OCI-M2 (cell line): ENCODE measurements around the gene PPP4R3B.

ENCODE experiments used
- DNase-seq: peaks from one replicate; lab custom pipeline; 2025; ENCODE audit not compliant: unreplicated experiment; lab: John Stamatoyannopoulos, UW

PPP4R3B gene

GRCh38 chr2:55617175-55618024 lies at the start of gene PPP4R3B:
Gene PPP4R3B (minus strand): TSS chr2:55617622. CDS start chr2:55617285, 337 bp downstream.
- DNase-seq: peak; percentile 87

- DNase-seq: no peak
Observed at GRCh38 chr2:55653255-55653654, 35.8 kb upstream of the PPP4R3B start.

GRCh38 chr2:55649211-55649610 lies 31.8 kb upstream of the PPP4R3B start:
- DNase-seq: no peak

DNA sequence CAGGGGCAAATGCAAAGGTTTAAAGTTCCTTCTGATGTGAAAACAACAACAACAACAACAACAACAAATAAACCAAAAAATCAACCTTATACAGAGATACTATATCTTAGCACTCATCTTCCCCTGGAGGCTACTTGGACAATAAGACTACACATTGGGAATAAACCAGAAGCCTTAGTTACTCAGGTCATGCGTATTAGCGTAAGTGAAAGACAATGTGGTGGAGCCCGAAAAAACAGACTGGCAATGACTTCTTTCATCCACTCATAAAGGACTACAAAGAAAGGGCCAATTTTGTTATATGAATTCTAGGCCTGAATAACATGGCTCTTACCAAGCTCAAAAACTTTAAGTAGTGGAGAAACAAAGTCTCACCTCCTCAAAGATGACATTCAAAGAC lies 19.4 kb upstream of the PPP4R3B start:
- no peak for DNase-seq

DNA sequence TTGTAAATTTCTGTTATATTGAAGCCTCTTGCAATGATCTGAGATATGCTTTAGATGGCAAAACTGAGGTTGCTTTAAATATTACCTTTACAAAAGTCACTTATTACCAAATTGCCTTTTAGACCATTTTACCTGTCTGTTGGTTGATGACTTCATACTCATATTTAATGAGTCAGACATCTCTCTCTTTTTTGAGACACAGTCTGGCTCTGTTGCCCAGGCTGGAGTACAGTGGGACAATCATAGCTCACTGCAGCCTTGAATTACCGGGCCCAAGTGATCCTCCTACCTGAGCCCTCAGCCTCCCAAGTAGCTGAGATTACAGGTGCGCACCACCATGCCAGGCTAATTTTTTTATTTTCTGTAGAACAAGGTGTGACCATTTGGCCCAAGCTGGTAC lies 11.5 kb upstream of the PPP4R3B start:
- no peak for DNase-seq

- DNase-seq: no peak
Observed at GRCh38 chr2:55627915-55628314, 10.5 kb upstream of the PPP4R3B start.

DNA sequence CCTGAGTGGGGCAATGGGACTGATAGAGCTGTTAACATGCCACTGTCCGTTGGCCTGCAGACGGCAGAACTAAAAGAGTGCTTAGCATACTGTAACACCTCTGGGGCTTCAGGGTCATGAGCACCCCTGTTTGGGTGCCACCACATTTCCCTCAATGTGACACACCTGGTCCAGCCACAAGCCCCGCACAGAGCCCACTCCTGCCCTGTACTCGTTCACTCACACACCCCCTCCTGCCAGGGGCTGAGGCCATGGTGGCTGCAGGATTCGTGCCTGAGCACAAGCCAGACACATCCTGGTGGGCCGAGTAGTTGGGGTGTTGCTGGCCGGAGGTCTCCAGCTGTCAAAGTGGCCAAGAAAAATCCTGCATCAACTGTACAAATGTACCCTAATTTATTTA lies 4.4 kb upstream of the PPP4R3B start:
- DNase-seq: no peak

GRCh38 chr2:55620123-55620779 lies 2.8 kb upstream of the PPP4R3B start:
- no peak for DNase-seq

DNA sequence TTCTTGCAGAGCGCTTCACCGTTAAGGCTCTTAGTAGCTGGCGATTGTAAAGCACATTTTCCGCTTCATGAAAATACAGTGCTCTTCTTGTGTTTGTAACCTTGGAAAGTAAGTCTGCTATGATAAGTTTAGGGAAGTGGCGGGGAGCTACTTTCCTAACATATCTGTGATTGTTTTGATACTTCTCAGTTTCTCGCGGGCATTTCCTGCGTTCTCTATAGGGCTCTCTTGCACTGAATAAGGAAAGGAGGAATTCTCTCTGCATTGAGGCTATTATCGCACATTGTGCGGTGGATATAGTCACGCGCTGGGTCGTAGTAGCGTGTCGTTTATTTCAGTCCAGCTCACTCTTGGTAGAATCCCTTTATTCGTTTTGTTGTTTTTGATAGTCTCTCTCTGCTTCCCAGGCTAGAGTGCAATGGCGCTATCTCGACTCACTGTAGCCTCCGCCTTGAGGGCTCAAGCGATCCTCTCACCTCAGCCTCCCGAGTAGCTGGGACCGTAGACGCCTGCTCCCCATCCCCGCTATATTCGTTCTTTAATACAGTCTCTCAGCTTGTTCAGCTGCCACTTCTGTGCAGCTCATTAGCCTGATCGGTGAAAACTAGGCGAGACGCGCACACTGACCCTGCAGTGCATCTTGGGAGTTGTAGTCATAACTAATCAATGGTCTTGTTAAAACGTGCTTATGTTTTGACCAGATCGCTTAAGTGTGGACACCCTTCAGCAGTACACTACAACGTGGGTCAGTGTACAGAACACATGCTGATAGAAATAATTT lies 1.0 kb upstream of the PPP4R3B start:
- no peak for DNase-seq

- no peak for DNase-seq
Observed at GRCh38 chr2:55618025-55618274, 528 bp upstream of the PPP4R3B start.

GRCh38 chr2:55616551-55617174 lies 759 bp downstream of the PPP4R3B start:
- DNase-seq: no peak

DNA sequence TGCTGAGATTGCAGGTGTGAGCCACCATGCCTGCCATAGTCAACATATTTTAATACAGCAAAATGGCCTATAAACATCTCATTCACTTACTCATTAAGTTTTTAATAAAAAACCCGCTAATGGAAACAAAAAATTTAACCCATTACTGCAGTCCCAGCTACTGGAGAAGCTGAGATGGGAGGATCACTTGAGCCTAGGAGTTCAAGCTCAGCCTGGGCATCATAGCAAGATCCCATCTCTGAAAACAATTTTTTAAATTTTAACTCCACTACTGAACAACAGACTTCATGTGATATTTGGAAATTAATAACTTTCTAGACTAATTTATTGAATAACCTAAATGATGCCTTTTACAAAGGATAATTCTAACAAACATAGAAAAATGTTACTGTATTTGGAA lies 5.4 kb downstream of the PPP4R3B start:
- DNase-seq: no peak

DNA sequence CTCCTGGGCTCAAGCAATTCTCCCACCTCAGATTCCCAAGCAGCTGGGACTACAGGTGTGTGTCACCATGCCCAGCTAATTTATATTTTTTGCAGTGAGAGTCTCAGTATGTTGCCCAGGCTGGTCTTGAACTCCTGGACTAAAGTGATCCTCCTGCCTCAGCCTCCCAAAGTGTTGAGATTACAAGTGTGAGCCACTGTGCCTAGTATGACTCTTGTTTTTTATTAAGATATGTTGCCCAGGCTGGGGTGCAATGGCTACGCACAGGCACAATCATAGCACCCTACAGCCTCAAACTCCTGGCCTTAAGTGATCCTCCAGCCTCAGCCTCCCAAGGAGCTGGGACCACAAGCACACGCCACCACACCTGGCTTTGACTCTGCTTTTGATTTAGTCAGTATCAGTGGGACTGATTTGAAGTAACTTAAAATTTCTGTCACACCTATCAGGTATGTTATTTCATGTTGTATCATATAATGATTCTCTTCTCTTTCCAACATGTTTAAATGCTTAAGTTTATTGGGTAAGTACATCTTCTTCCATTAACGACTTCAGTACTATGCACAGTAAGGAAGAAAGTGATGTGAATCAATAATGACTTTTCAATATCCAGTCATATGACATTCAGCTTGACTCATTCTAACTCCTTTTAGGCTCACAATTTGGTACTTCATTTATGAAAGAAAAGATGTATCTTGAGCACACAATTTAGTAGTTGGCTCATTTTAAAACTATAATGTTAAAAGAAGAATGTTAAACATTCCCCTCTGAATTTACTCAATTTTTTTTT lies 6.3 kb downstream of the PPP4R3B start:
- no peak for DNase-seq

GRCh38 chr2:55609938-55610578 lies 7.4 kb downstream of the PPP4R3B start:
- DNase-seq: no peak

DNA sequence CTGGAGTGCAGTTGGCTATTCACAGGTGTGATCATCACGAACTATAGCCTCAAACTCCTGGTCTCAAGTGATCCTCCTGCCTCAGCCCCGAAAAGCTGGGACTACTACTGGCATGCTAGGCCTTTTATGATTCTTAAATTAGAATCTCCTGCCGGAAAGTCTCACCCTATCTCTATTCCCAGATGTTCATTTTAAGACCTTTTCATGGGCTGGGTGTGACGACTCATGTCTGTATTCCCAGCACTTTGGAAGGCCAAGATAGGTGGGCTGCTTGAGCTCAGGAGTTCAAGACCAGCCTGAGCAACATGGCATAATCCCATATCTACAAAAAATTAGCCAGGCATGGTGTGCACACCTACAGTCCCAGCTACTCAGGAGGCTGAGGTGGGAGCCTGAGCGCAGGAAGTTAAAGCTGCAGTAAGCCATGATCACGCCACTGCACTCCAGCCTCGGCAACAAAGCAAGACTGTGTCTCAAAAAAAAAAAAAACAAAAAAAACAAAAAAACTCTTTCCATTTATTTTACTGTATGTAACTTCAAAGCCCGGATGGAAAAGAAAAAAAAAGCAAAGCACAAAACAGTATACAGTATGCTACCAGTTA lies 8.1 kb downstream of the PPP4R3B start:
- DNase-seq: no peak

DNA sequence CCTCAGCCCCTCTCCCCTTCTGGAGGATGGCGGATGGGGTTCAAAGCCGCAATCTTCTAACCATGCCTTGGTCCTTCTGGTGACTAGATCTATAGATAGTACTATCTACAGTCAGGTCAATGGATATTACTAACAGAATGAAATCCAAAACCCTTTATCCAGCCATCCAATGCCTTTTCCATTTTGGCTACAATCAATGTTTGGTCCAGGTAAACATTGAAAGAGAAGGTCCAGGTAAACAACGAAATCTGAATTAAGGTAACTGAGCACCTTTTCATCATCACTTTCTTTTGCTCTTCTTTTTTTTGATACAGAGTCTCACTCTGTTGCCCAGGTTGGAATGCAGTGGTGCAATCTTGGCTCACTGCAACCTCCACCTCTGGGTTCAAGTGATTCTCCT lies 9.7 kb downstream of the PPP4R3B start:
- DNase-seq: no peak

DNA sequence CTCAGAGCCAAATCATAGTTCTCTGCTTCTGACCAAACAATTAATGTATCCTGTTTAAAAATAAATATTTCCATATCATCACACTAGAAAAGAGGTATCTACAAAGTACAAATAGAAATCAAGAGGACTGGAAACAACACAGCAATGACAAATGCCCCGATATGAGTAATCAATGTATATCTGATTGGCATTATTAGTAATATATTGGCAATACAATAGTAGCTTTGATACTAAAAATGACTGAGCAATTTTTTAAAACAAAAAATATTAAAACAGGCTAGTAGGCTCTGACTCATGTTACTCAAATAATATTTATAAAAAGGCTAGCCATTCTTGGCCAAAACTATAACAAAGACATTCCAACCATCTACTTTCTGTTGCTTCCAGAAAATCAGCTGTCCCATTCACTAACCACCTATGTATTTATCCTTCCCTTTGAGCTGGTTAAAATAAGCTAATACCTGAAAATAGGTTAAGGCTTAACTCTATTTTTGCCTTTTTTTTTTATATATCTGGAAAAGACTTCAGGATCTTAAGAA lies 13.3 kb downstream of the PPP4R3B start:
- DNase-seq: no peak

GRCh38 chr2:55601849-55602248 lies 15.6 kb downstream of the PPP4R3B start:
- no peak for DNase-seq

DNA sequence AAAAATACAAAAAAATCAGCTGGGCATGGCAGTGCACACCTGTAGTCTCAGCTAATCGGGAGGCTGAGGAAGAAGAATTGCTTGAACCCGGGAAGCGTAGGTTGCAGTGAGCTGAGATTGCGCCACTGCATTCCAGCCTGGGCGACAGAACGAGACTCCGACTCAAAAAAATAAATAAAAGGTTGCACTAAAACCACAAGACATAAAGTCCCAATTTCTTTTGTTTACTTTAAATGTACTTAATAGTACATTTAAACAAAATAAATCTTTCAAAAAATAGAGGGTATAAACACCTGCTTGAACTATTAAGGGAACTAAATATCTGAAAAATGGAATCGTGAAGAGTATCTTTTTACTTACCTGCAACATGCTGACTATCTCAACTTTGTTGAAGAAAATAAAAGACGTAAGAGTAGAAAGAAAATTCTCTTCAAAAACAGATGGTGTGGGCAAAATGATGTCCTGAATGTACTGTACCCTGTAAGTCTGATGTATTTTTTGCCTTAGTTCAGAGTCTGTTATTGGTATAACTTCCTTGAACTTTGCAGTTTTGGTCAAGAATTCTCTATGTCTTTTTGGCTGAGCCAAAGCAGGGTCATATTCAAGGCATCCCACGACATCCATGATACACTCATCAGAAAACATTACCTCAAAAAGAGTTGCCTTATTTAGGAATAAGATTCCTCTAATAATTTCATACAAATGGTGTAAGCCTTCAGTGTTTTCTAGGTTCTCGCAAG lies 19.2 kb downstream of the PPP4R3B start:
- DNase-seq: no peak
